ENCODE results near the gene POT1.

Gene POT1

GRCh38 chr7:124887247-124887646 is 42.4 kb downstream of the POT1 start:
- H3K27me3 Mint-ChIP-seq (ENCODE audit: low read depth), result no peaks in the 10 kb centered on the region

GRCh38 chr7:124881981-124882380 is 47.6 kb downstream of the POT1 start:
- no peaks in the 10 kb centered on the region for H3K27me3 Mint-ChIP-seq (ENCODE audit: low read depth)
- H3K4me3 Mint-ChIP-seq, result no peak overlapping the region

More at GRCh38 chr7:124887247-124887646, 42.4 kb downstream of the POT1 start:
- Mint-ChIP-seq H3K4me1 (no peaks in the 10 kb centered on the region), H3K27ac (no peak overlapping the region), H3K4me3 (no peak overlapping the region), H3K9me3 (no peaks in the 10 kb centered on the region), H3K36me3 (ENCODE audit: low read depth) (peaks cover 33% of the 10 kb centered on the region)
- TF ChIP-seq CTCF (IDR thresholded peaks at IDR 0.05; ENCODE audit: unreplicated experiment in 3 of 3), result no peak

GRCh38 chr7:124879771-124880170 is 49.9 kb downstream of the POT1 start:
- H3K27ac Mint-ChIP-seq, result no peak overlapping the region
- no peaks in the 10 kb centered on the region for H3K27me3 Mint-ChIP-seq (ENCODE audit: low read depth)
- no peak overlapping the region for H3K4me3 Mint-ChIP-seq
- no peak for TF ChIP-seq CTCF (IDR thresholded peaks at IDR 0.05; ENCODE audit: unreplicated experiment in 3 of 3)
- no peaks in the 10 kb centered on the region for H3K9me3 Mint-ChIP-seq
- no peaks in the 10 kb centered on the region for H3K4me1 Mint-ChIP-seq
- H3K36me3 Mint-ChIP-seq (ENCODE audit: low read depth), result peaks cover 4% of the 10 kb centered on the region

More at GRCh38 chr7:124881981-124882380, 47.6 kb downstream of the POT1 start:
- H3K36me3 Mint-ChIP-seq (ENCODE audit: low read depth), result peaks cover 7% of the 10 kb centered on the region
- no peak overlapping the region for H3K27ac Mint-ChIP-seq
- TF ChIP-seq CTCF (IDR thresholded peaks at IDR 0.05; ENCODE audit: unreplicated experiment in 3 of 3), result no peak
- H3K4me1 Mint-ChIP-seq, result no peaks in the 10 kb centered on the region
- H3K9me3 Mint-ChIP-seq, result no peaks in the 10 kb centered on the region

- Mint-ChIP-seq H3K9me3 (no peaks in the 10 kb centered on the region), H3K4me1 (no peaks in the 10 kb centered on the region), H3K27me3 (ENCODE audit: low read depth) (no peaks in the 10 kb centered on the region), H3K36me3 (ENCODE audit: low read depth) (peaks cover 4% of the 10 kb centered on the region), H3K27ac (no peak overlapping the region), H3K4me3 (no peak overlapping the region)
- no peak for TF ChIP-seq CTCF (IDR thresholded peaks at IDR 0.05; ENCODE audit: unreplicated experiment in 3 of 3)
These were observed 50.5 kb downstream of the POT1 start for GRCh38 chr7:124879103-124879502.

GRCh38 chr7:124874644-124875163 is 54.9 kb downstream of the POT1 start:
- Mint-ChIP-seq H3K4me3 (no peak overlapping the region), H3K4me1 (no peaks in the 10 kb centered on the region), H3K27me3 (ENCODE audit: low read depth) (no peaks in the 10 kb centered on the region), H3K9me3 (no peaks in the 10 kb centered on the region), H3K27ac (no peak overlapping the region), H3K36me3 (ENCODE audit: low read depth) (peaks cover 8% of the 10 kb centered on the region)
- TF ChIP-seq CTCF (IDR thresholded peaks at IDR 0.05; ENCODE audit: unreplicated experiment in 3 of 3), result no peak

GRCh38 chr7:124857672-124858235 is 71.9 kb downstream of the POT1 start:
- H3K4me1 Mint-ChIP-seq, result no peaks in the 10 kb centered on the region
- no peak for TF ChIP-seq CTCF (IDR thresholded peaks at IDR 0.05; ENCODE audit: unreplicated experiment in 3 of 3)
- H3K36me3 Mint-ChIP-seq (ENCODE audit: low read depth), result peaks cover 21% of the 10 kb centered on the region
- no peak overlapping the region for H3K27ac Mint-ChIP-seq
- H3K4me3 Mint-ChIP-seq, result no peak overlapping the region
- no peaks in the 10 kb centered on the region for H3K27me3 Mint-ChIP-seq (ENCODE audit: low read depth)
- H3K9me3 Mint-ChIP-seq, result no peaks in the 10 kb centered on the region

Data from nephron (organoid).